AG04450 (cell line): ENCODE data around the gene RIPK4. TPM values are rescaled to one million over a fixed set of nuclear protein-coding genes. Genes with fewer than 3 reads are reported as not detected.
"Not testable (repeated sequence)": the region's sequence is repeated elsewhere in the genome, so short reads cannot be mapped to it uniquely, and the experiment has no call there.

ENCODE experiments used
- CTCF ChIA-PET: fragments of 300-600, 350-600 bp; formaldehyde crosslinking; extraction: SDS; loops from one replicate; lab custom pipeline; 2022; ENCODE audit warnings: antibody characterized with exemption, inconsistent platforms; lab: Charles Lee
- POLR2A ChIA-PET: fragments of 350-600 bp; formaldehyde crosslinking; extraction: SDS; loops from one replicate; lab custom pipeline; 2021; ENCODE audit warnings: antibody characterized with exemption, inconsistent platforms; lab: Yijun Ruan, JAX
- DNase-seq: peaks from one replicate; pipeline ENCODE4 v3.0.0-alpha.2; 2011; ENCODE audit warnings: low read depth, low spot score
- H3K27ac ChIP-seq: one replicate; pipeline ENCODE4 v1.5.1; 2012; ENCODE audit warnings: low read depth, low read length, control low read depth
- H3K27me3 ChIP-seq: one replicate; pipeline ENCODE4 v1.6.0; 2012; ENCODE audit warnings: low read length; ENCODE audit not compliant: control insufficient read depth, insufficient read depth
- H3K4me3 ChIP-seq: 2 replicates; pipeline ENCODE4 v1.5.1; 2011; ENCODE audit warnings: mild to moderate bottlenecking, low read depth, low read length, control low read depth
- H3K9me3 ChIP-seq: 2 replicates; pipeline ENCODE4 v1.5.1; 2012; ENCODE audit warnings: low read length; ENCODE audit not compliant: control insufficient read depth, insufficient read depth
- CTCF ChIP-seq: IDR thresholded peaks from 2 replicates; pipeline ENCODE4 v1.5.1; 2011; ENCODE audit warnings: low read depth, low read length, control low read depth, inconsistent platforms
- polyA plus RNA-seq: library from polyadenylated mRNA; depleted of rRNA; stranded (reverse); fragments of >200 nt; gene quantifications from 2 replicates; pipeline ENCODE4 v1.2.3, GENCODE V29; 2011

Gene RIPK4
- polyA plus RNA-seq, 1 experiment, result not detected

- no peak for TF ChIP-seq CTCF
- POLR2A ChIA-PET, result no interaction called here
- Histone ChIP-seq H3K9me3 (no peaks in the 10 kb centered on the region; the same call in 1 of the 2 replicates), H3K27ac (no peak overlapping the region), H3K27me3 (peaks cover 19% of the 10 kb centered on the region), H3K4me3 (no peak overlapping the region)
- CTCF ChIA-PET, result no interaction called here
- DNase-seq, result no peak
Observed at GRCh38 chr21:41725421-41726031, 41.3 kb downstream of the RIPK4 start.

GRCh38 chr21:41723835-41724234 is 43.0 kb downstream of the RIPK4 start:
- DNase-seq, H3K9me3 ChIP-seq, POLR2A ChIA-PET, H3K27ac ChIP-seq, H3K4me3 ChIP-seq: not testable (repeated sequence)
- peaks cover 22% of the 10 kb centered on the region for H3K27me3 ChIP-seq
- CTCF ChIA-PET, result interaction anchor here (0.9 kb wide), 1 partner anchor 53 kb away, joined by 3 read pairs; no protein-coding TSS in a partner anchor

GRCh38 chr21:41722052-41723018 is 44.5 kb downstream of the RIPK4 start:
- no peak for TF ChIP-seq CTCF
- no peak overlapping the region for H3K4me3 ChIP-seq
- CTCF ChIA-PET, result no interaction called here
- H3K27me3 ChIP-seq, result peaks cover 31% of the 10 kb centered on the region
- no peak for DNase-seq
- POLR2A ChIA-PET, result no interaction called here
- no peaks in the 10 kb centered on the region; the same call in 1 of the 2 replicates for H3K9me3 ChIP-seq
- no peak overlapping the region for H3K27ac ChIP-seq

GRCh38 chr21:41720250-41720649 is 46.6 kb downstream of the RIPK4 start:
- no peak for DNase-seq
- TF ChIP-seq CTCF, result no peak
- CTCF ChIA-PET, result interaction anchor here (0.9 kb wide), 1 partner anchor 108 kb away, joined by 3 read pairs; no protein-coding TSS in a partner anchor

GRCh38 chr21:41719691-41720090 is 47.2 kb downstream of the RIPK4 start:
- Histone ChIP-seq H3K4me3 (no peak overlapping the region), H3K27ac (no peak overlapping the region), H3K9me3 (no peaks in the 10 kb centered on the region; the same call in 1 of the 2 replicates), H3K27me3 (peaks cover 45% of the 10 kb centered on the region)
- ChIA-PET POLR2A (no interaction called here), CTCF (no interaction called here)
- no peak for TF ChIP-seq CTCF
- no peak for DNase-seq

More at GRCh38 chr21:41720250-41720649, 46.6 kb downstream of the RIPK4 start:
- Histone ChIP-seq H3K27me3 (peaks cover 41% of the 10 kb centered on the region), H3K4me3 (no peak overlapping the region), H3K27ac (no peak overlapping the region), H3K9me3 (no peaks in the 10 kb centered on the region; the same call in 1 of the 2 replicates)
- POLR2A ChIA-PET, result no interaction called here
